ENCODE measurements around the gene TOMT. TPM values are rescaled to one million over a fixed set of nuclear protein-coding genes. Genes with fewer than 3 reads are reported as not detected.

Gene TOMT
- total and polyA plus RNA-seq, 2 experiments from 2014 or later = not detected

DNA sequence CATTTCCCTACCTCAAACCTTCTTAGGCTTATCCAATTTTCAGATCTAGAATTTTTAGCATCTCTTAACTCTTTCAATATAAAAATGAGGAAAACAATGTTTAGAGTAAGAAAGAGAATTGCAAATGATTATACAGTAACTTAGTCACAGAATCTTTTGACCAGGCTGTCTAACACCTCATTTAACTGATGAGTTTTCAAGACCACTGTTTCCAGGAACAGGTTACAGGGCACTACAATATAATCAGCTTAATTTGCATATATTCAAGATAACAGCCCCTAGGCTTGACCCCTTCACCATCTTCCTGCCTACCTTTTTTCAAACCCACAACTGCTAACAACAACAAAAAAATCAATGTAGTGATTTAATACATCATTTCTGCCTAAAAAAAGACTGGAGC, 38.0 kb upstream of the TOMT start:
- TF ChIP-seq, protein P1, sequence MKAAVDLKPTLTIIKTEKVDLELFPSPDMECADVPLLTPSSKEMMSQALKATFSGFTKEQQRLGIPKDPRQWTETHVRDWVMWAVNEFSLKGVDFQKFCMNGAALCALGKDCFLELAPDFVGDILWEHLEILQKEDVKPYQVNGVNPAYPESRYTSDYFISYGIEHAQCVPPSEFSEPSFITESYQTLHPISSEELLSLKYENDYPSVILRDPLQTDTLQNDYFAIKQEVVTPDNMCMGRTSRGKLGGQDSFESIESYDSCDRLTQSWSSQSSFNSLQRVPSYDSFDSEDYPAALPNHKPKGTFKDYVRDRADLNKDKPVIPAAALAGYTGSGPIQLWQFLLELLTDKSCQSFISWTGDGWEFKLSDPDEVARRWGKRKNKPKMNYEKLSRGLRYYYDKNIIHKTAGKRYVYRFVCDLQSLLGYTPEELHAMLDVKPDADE (IDR thresholded peaks at IDR 0.05) = no peak
- TF ChIP-seq EZH2phosphoT487 (IDR thresholded peaks at IDR 0.05; ENCODE audit: unreplicated experiment) (no peak), JUNB (IDR thresholded peaks at IDR 0.05; ENCODE audit: unreplicated experiment) (no peak), STAT1 (IDR thresholded peaks at IDR 0.05; ENCODE audit: unreplicated experiment) (no peak), ZNF114 (CRISPR knock-in tag; IDR thresholded peaks at IDR 0.05) (no peak), EZH2 (IDR thresholded peaks at IDR 0.05; ENCODE audit: low read depth, unreplicated experiment) (no peak), CREB1 (CRISPR knock-in tag; IDR thresholded peaks at IDR 0.05; ENCODE audit: low read depth) (no peak), NANOG (IDR thresholded peaks at IDR 0.05; ENCODE audit: borderline replicate concordance) (no peak), POLR2AphosphoS5 (IDR thresholded peaks at IDR 0.05; ENCODE audit: low read depth) (no peak), ZNF331 (CRISPR knock-in tag; IDR thresholded peaks at IDR 0.05; ENCODE audit: low read depth) (no peak)
- TF ChIP-seq, protein P2, sequence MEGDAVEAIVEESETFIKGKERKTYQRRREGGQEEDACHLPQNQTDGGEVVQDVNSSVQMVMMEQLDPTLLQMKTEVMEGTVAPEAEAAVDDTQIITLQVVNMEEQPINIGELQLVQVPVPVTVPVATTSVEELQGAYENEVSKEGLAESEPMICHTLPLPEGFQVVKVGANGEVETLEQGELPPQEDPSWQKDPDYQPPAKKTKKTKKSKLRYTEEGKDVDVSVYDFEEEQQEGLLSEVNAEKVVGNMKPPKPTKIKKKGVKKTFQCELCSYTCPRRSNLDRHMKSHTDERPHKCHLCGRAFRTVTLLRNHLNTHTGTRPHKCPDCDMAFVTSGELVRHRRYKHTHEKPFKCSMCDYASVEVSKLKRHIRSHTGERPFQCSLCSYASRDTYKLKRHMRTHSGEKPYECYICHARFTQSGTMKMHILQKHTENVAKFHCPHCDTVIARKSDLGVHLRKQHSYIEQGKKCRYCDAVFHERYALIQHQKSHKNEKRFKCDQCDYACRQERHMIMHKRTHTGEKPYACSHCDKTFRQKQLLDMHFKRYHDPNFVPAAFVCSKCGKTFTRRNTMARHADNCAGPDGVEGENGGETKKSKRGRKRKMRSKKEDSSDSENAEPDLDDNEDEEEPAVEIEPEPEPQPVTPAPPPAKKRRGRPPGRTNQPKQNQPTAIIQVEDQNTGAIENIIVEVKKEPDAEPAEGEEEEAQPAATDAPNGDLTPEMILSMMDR (conservative IDR thresholded peaks at IDR 0.05; ENCODE audit: low read depth in 2 of 2) = no peak
- TF ChIP-seq, protein P3, sequence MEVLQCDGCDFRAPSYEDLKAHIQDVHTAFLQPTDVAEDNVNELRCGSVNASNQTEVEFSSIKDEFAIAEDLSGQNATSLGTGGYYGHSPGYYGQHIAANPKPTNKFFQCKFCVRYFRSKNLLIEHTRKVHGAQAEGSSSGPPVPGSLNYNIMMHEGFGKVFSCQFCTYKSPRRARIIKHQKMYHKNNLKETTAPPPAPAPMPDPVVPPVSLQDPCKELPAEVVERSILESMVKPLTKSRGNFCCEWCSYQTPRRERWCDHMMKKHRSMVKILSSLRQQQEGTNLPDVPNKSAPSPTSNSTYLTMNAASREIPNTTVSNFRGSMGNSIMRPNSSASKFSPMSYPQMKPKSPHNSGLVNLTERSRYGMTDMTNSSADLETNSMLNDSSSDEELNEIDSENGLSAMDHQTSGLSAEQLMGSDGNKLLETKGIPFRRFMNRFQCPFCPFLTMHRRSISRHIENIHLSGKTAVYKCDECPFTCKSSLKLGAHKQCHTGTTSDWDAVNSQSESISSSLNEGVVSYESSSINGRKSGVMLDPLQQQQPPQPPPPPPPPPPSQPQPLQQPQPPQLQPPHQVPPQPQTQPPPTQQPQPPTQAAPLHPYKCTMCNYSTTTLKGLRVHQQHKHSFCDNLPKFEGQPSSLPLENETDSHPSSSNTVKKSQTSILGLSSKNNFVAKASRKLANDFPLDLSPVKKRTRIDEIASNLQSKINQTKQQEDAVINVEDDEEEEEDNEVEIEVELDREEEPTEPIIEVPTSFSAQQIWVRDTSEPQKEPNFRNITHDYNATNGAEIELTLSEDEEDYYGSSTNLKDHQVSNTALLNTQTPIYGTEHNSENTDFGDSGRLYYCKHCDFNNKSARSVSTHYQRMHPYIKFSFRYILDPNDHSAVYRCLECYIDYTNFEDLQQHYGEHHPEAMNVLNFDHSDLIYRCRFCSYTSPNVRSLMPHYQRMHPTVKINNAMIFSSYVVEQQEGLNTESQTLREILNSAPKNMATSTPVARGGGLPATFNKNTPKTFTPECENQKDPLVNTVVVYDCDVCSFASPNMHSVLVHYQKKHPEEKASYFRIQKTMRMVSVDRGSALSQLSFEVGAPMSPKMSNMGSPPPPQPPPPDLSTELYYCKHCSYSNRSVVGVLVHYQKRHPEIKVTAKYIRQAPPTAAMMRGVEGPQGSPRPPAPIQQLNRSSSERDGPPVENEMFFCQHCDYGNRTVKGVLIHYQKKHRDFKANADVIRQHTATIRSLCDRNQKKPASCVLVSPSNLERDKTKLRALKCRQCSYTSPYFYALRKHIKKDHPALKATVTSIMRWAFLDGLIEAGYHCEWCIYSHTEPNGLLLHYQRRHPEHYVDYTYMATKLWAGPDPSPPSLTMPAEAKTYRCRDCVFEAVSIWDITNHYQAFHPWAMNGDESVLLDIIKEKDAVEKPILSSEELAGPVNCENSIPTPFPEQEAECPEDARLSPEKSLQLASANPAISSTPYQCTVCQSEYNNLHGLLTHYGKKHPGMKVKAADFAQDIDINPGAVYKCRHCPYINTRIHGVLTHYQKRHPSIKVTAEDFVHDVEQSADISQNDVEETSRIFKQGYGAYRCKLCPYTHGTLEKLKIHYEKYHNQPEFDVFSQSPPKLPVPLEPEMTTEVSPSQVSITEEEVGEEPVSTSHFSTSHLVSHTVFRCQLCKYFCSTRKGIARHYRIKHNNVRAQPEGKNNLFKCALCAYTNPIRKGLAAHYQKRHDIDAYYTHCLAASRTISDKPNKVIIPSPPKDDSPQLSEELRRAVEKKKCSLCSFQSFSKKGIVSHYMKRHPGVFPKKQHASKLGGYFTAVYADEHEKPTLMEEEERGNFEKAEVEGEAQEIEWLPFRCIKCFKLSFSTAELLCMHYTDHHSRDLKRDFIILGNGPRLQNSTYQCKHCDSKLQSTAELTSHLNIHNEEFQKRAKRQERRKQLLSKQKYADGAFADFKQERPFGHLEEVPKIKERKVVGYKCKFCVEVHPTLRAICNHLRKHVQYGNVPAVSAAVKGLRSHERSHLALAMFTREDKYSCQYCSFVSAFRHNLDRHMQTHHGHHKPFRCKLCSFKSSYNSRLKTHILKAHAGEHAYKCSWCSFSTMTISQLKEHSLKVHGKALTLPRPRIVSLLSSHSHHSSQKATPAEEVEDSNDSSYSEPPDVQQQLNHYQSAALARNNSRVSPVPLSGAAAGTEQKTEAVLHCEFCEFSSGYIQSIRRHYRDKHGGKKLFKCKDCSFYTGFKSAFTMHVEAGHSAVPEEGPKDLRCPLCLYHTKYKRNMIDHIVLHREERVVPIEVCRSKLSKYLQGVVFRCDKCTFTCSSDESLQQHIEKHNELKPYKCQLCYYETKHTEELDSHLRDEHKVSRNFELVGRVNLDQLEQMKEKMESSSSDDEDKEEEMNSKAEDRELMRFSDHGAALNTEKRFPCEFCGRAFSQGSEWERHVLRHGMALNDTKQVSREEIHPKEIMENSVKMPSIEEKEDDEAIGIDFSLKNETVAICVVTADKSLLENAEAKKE (CRISPR knock-in tag; IDR thresholded peaks at IDR 0.05) = no peak
- Histone ChIP-seq H3K4me2 (no peak overlapping the region), H3K4me3 (no peak overlapping the region), H3K36me3 (ENCODE audit: insufficient read depth) (no peaks in the 10 kb centered on the region; the same call in 1 of the 2 replicates), H3K9me2 (ENCODE audit: insufficient read depth) (no peaks in the 10 kb centered on the region), H3K27me3 (ENCODE audit: insufficient read depth) (no peaks in the 10 kb centered on the region), H2AFZ (no peak overlapping the region), H3K79me2 (replicated peaks; ENCODE audit: insufficient read depth) (peaks cover 62% of the 10 kb centered on the region), H3F3A (replicated peaks; ENCODE audit: low read depth) (no peaks in the 10 kb centered on the region), H3K4me1 (ENCODE audit: insufficient read depth) (peaks cover 12% of the 10 kb centered on the region; the same call in 1 of the 2 replicates), H4K20me1 (replicated peaks; ENCODE audit: insufficient read depth) (peaks cover 28% of the 10 kb centered on the region), H3K27ac (ENCODE audit: low read depth) (no peak overlapping the region)
- ATAC-seq = no peak
- Mint-ChIP-seq H3K36me3 (ENCODE audit: low read depth) (peaks cover 9% of the 10 kb centered on the region), H3K27me3 (ENCODE audit: insufficient read depth, low read depth, poor library complexity) (peaks cover 5% of the 10 kb centered on the region), H3K4me3 (no peak overlapping the region), H3K27ac (no peak overlapping the region), H3K4me1 (peaks cover 26% of the 10 kb centered on the region), H3K9me3 (no peaks in the 10 kb centered on the region)
- no peak for DNase-seq (ENCODE audit: low spot score)

Measured in GM23338 (cell line).